Memory B cell (primary cell): ENCODE data around the gene DPH1.

Source experiments
- ATAC-seq: fragments of 150-1000 bp; cut with Tn5 transposase; 2 replicates; pipeline ENCODE4 v1.10.0; 2021; ENCODE audit warnings: low read depth, mild to moderate bottlenecking, moderate library complexity
- DNase-seq, 2 donors: peaks; one replicate each; pipeline ENCODE4 v3.0.0; 2022; ENCODE audit warnings: low spot score in 2 of 2
- H3K27ac Mint-ChIP-seq: one replicate; pipeline ENCODE4 v1.8.0; 2022; ENCODE audit warnings: mild to moderate bottlenecking, moderate library complexity, mixed read lengths
- H3K27me3 Mint-ChIP-seq: one replicate; pipeline ENCODE4 v1.8.0; 2022; ENCODE audit warnings: mixed read lengths
- H3K36me3 Mint-ChIP-seq: one replicate; pipeline ENCODE4 v1.8.0; 2022; ENCODE audit warnings: mild to moderate bottlenecking, mixed read lengths
- H3K4me1 Mint-ChIP-seq: one replicate; pipeline ENCODE4 v1.8.0; 2022; ENCODE audit warnings: mixed read lengths
- H3K4me3 Mint-ChIP-seq: one replicate; pipeline ENCODE4 v1.8.0; 2022; ENCODE audit warnings: mild to moderate bottlenecking, moderate library complexity, mixed read lengths
- H3K9me3 Mint-ChIP-seq: one replicate; pipeline ENCODE4 v1.8.0; 2022; ENCODE audit warnings: mixed read lengths

The DPH1 gene

DNA sequence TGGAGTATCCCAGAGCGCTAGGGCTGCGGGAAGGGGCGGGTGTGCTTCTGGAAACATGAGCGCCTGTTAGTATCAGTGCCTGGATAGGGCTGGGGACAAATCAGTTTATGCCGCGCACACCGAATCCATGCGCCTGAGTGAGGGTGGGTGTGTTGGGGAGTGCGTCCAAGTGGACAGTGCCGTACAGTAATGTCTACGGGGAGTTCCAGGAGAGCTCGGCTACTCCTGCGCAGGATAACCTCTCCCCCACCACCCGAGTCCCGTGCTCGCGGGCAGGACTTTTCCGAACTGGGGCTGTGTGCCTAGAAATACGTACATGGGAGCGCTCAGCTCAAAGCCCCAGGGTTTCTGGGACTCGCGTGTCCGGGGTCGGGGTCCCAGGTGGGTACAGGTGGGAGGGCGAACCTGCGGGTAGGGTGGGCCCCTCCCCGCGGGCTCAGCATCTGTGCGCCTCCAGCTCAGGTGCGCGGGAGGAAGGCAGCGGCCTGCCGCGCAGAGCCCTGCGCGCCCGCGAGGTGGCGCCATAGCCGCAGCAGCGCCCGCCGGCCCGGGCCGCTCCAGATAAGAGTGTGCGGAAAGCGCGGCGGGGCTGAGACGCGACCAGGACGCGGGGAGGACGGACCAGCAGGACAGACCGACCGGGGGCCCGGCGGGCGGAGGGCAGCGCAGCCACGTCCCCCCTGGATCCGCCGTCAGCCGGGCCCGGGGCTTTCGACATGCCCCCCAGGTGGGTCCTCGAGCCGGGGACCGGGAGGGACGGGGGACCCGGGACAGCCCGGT, 24.7 kb downstream of the DPH1 start, which contains the start of gene HIC1:
Gene HIC1 (plus strand): TSS at position 592 of the 780 bp plus-strand sequence. CDS start 1,588 bp downstream, outside the sequence.
- Mint-ChIP-seq H3K4me1 (peaks cover 22% of the 10 kb centered on the region), H3K27me3 (peaks cover 14% of the 10 kb centered on the region), H3K9me3 (no peaks in the 10 kb centered on the region), H3K27ac (peak within 1 kb of the TSS; percentile 55), H3K36me3 (no peaks in the 10 kb centered on the region), H3K4me3 (peak within 1 kb of the TSS; percentile 80)
- DNase-seq (peak; percentile 86 to 93), ATAC-seq (peak; percentile 44)

DNA sequence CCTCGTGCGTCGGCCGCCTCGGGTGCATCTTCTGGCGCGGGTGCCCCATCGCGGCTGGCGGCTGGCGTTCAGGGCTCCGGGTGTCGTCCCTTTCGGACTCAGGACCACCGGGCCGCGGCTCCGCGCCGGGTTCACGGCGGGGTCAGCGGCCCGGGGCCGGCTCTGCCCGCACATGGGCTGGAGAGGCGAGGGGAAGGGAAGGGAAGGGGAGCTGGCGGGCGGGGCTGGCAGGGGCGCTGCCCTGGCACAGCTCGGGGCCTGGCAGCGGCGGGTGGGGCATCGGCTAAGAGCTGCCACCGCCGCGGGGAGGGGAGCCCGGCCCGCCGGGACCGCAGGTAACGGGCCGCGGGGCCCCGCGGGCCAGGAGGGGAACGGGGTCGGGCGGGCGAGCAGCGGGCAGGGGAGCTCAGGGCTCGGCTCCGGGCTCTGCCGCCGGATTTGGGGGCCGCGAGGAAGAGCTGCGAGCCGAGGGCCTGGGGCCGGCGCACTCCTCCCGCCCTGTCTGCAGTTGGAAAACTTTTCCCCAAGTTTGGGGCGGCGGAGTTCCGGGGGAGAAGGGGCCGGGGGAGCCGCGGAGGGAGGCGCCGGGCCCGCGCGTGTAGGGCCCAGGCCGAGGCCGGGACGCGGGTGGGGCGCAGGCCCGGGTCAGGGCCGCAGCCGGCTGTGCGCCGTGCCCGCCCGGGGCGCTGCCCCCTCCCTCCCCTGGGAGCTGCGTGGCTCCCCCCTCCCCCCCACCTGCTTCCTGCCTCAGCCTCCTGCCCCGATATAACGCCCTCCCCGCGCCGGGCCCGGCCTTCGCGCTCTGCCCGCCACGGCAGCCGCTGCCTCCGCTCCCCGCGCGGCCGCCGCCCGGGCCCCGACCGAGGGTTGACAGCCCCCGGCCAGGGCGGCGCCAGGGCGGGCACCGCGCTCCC, 25.6 kb downstream of the DPH1 start:
- Mint-ChIP-seq H3K4me3 (peak overlapping the region; percentile 77), H3K9me3 (no peaks in the 10 kb centered on the region), H3K36me3 (peaks cover 4% of the 10 kb centered on the region), H3K27me3 (peaks cover 16% of the 10 kb centered on the region), H3K27ac (no peak overlapping the region), H3K4me1 (peaks cover 26% of the 10 kb centered on the region)
- ATAC-seq (peak; percentile 2), DNase-seq (peak in 1 of 2 donors; percentile 53)

DNA sequence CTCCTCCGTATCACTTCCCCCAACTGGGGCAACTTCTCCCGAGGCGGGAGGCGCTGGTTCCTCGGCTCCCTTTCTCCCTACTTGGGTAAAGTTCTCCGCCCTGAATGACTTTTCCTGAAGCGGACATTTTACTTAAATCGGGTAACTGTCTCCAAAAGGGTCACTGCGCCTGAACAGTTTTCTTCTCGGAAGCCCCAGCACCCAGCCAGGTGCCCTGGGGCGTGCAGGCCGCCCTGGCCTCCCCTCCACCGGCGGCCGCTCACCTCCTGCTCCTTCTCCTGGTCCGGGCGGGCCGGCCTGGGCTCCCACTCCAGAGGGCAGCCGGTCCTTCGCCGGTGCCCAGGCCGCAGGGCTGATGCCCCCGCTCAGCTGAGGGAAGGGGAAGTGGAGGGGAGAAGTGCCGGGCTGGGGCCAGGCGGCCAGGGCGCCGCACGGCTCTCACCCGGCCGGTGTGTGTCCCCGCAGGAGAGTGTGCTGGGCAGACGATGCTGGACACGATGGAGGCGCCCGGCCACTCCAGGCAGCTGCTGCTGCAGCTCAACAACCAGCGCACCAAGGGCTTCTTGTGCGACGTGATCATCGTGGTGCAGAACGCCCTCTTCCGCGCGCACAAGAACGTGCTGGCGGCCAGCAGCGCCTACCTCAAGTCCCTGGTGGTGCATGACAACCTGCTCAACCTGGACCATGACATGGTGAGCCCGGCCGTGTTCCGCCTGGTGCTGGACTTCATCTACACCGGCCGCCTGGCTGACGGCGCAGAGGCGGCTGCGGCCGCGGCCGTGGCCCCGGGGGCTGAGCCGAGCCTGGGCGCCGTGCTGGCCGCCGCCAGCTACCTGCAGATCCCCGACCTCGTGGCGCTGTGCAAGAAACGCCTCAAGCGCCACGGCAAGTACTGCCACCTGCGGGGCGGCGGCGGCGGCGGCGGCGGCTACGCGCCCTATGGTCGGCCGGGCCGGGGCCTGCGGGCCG, 26.5 kb downstream of the DPH1 start:
- Mint-ChIP-seq H3K4me3 (peak overlapping the region; percentile 77), H3K27ac (peak overlapping the region; percentile 17), H3K27me3 (peaks cover 16% of the 10 kb centered on the region), H3K36me3 (peaks cover 6% of the 10 kb centered on the region), H3K9me3 (no peaks in the 10 kb centered on the region), H3K4me1 (peaks cover 28% of the 10 kb centered on the region)
- no peak for ATAC-seq
- peak; percentile 48 to 62 for DNase-seq

DNA sequence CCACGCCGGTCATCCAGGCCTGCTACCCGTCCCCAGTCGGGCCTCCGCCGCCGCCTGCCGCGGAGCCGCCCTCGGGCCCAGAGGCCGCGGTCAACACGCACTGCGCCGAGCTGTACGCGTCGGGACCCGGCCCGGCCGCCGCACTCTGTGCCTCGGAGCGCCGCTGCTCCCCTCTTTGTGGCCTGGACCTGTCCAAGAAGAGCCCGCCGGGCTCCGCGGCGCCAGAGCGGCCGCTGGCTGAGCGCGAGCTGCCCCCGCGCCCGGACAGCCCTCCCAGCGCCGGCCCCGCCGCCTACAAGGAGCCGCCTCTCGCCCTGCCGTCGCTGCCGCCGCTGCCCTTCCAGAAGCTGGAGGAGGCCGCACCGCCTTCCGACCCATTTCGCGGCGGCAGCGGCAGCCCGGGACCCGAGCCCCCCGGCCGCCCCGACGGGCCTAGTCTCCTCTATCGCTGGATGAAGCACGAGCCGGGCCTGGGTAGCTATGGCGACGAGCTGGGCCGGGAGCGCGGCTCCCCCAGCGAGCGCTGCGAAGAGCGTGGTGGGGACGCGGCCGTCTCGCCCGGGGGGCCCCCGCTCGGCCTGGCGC, 27.3 kb downstream of the DPH1 start:
- H3K27me3 Mint-ChIP-seq = peaks cover 10% of the 10 kb centered on the region

DNA sequence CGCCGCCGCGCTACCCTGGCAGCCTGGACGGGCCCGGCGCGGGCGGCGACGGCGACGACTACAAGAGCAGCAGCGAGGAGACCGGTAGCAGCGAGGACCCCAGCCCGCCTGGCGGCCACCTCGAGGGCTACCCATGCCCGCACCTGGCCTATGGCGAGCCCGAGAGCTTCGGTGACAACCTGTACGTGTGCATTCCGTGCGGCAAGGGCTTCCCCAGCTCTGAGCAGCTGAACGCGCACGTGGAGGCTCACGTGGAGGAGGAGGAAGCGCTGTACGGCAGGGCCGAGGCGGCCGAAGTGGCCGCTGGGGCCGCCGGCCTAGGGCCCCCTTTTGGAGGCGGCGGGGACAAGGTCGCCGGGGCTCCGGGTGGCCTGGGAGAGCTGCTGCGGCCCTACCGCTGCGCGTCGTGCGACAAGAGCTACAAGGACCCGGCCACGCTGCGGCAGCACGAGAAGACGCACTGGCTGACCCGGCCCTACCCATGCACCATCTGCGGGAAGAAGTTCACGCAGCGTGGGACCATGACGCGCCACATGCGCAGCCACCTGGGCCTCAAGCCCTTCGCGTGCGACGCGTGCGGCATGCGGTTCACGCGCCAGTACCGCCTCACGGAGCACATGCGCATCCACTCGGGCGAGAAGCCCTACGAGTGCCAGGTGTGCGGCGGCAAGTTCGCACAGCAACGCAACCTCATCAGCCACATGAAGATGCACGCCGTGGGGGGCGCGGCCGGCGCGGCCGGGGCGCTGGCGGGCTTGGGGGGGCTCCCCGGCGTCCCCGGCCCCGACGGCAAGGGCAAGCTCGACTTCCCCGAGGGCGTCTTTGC, 28.0 kb downstream of the DPH1 start:
- Mint-ChIP-seq H3K4me3 (peak overlapping the region; percentile 69), H3K9me3 (no peaks in the 10 kb centered on the region), H3K4me1 (peaks cover 20% of the 10 kb centered on the region), H3K36me3 (peaks cover 9% of the 10 kb centered on the region), H3K27me3 (peaks cover 8% of the 10 kb centered on the region), H3K27ac (no peak overlapping the region)
- DNase-seq (no peak), ATAC-seq (peak; percentile 16)

More for the DNA sequence above, 27.3 kb downstream of the DPH1 start:
- peaks cover 21% of the 10 kb centered on the region for H3K4me1 Mint-ChIP-seq
- no peak for ATAC-seq
- peak overlapping the region; percentile 8 for H3K4me3 Mint-ChIP-seq
- no peak overlapping the region for H3K27ac Mint-ChIP-seq
- H3K9me3 Mint-ChIP-seq = no peaks in the 10 kb centered on the region
- H3K36me3 Mint-ChIP-seq = peaks cover 6% of the 10 kb centered on the region
- DNase-seq = no peak

DNA sequence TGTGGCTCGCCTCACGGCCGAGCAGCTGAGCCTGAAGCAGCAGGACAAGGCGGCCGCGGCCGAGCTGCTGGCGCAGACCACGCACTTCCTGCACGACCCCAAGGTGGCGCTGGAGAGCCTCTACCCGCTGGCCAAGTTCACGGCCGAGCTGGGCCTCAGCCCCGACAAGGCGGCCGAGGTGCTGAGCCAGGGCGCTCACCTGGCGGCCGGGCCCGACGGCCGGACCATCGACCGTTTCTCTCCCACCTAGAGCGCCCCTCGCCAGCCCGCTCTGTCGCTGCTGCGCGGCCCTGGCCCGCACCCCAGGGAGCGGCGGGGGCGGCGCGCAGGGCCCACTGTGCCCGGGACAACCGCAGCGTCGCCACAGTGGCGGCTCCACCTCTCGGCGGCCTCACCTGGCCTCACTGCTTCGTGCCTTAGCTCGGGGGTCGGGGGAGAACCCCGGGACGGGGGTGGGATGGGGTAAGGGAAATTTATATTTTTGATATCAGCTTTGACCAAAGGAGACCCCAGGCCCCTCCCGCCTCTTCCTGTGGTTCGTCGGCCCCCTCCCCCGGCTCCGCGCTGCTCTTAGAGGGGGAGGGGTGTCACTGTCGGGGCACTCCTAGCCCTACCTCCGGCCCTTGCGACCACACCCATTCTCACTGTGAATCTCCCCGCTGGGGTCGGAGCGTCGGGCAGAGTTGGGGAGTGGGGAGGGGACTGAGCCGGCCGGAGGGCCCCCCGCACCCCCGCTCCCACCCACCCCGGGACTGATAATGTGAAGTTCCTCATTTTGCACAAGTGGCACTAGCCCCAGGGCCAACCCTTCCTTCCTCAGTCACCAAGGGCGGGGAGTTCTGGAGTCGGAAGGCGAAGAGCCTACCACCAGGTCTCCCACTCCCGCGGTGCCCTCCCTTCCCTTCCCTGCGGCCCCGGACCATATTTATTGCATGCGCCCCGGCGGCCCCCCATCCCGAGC, 28.9 kb downstream of the DPH1 start:
- peak; percentile 47 for ATAC-seq
- H3K4me1 Mint-ChIP-seq = peaks cover 20% of the 10 kb centered on the region
- peak; percentile 71 to 81 for DNase-seq
- peaks cover 5% of the 10 kb centered on the region for H3K27me3 Mint-ChIP-seq
- H3K36me3 Mint-ChIP-seq = peaks cover 10% of the 10 kb centered on the region
- no peak overlapping the region for H3K27ac Mint-ChIP-seq
- no peaks in the 10 kb centered on the region for H3K9me3 Mint-ChIP-seq
- H3K4me3 Mint-ChIP-seq = peak overlapping the region; percentile 69

DNA sequence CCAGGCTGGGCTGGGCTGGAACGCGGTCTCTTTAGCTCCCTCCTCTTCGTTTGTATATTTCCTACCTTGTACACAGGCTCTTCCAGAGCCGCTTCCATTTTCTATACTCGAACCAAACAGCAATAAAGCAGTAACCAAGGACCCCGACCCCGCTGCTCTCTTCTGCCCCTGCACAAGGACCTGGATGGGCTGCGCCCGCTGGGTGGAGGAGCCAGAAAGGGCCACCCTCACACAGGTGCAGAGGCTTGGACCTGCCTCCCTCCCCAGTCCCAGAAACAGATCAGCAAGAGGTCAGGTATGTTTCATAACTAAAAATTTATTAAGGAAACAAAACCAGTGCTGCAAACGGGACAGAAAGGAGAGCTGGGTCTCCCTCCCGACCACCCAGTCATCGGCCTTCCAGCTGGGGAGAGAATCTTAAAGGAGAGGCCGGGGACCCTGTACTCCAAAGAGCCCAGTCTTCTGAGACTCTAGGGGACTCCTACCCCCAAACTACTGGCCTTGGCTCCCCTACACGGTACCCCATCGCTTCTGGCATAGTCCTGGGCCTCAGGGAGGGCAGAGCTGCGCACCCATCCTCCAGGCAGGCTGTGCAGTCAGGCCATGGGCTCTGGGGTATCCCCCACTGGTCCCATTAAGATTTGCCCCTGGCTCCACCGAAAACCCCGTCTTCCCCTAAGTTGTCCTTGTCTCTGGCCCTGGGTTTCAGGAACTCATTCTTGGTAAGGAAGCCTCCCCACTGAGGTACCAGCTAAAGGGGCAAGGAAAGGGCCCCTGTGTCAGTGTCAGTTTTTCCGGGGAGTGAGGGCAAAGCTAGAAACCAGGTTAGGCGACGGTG, 29.8 kb downstream of the DPH1 start:
- Mint-ChIP-seq H3K4me3 (peak overlapping the region; percentile 69), H3K9me3 (no peaks in the 10 kb centered on the region), H3K27ac (no peak overlapping the region), H3K27me3 (peaks cover 5% of the 10 kb centered on the region), H3K36me3 (peaks cover 10% of the 10 kb centered on the region), H3K4me1 (peaks cover 28% of the 10 kb centered on the region)
- DNase-seq (no peak), ATAC-seq (no peak)

DNA sequence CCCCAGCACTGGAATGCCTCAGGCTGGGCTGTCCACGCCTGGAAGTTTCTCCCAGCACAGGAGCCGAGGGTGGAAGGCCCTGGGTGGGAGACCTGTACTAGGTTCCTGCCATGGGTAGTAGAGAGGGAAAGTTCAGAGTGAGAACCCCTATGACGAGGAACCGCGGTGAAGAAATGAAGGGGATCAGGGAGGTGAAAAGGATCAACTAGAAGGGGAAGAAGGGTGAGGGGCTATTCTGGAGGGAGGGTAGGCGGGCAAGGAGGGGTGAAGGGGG, 30.4 kb downstream of the DPH1 start:
- Mint-ChIP-seq H3K36me3 (peaks cover 10% of the 10 kb centered on the region), H3K27me3 (peaks cover 4% of the 10 kb centered on the region), H3K4me3 (no peak overlapping the region), H3K27ac (no peak overlapping the region), H3K4me1 (peaks cover 30% of the 10 kb centered on the region), H3K9me3 (no peaks in the 10 kb centered on the region)
- no peak for DNase-seq
- no peak for ATAC-seq

DNA sequence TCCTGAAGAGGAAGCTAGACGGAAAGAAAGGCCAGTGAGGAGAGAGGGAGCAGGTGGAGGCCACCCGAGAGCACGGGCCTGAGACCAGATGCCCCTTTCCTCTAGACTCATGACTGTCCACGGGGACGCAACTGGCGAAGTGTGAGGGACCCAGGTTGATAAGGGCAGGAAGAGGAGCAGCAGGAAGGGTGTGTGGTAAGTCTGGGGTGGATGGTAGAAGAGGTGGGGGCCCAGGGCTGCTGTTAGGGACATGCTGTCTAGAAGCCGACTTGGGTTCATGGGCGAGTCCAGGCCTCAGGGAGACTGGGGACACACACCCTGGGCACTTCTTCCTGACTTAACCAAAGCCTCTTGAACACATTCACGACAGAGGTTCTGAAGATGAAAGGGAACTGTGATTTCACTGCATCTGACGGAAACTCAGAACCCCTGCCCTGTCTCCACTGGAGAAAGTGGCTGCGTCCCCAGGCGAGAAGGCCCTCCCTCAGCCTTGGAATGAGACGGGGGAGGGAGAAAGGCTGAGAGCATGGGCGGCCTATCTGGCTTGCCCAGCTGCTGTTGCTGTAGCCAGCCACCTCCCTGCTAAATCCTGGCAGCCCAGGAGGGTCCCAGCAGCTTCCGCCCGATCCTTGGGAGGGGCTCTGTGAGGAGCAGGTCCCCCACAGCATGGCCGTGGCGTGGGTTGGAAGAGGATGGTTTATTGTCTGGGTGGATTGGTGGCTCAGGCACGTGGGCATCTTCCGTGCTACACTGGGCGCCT, 30.9 kb downstream of the DPH1 start:
- Mint-ChIP-seq H3K27ac (no peak overlapping the region), H3K9me3 (no peaks in the 10 kb centered on the region), H3K27me3 (peaks cover 4% of the 10 kb centered on the region), H3K4me1 (peaks cover 32% of the 10 kb centered on the region), H3K4me3 (no peak overlapping the region), H3K36me3 (peaks cover 10% of the 10 kb centered on the region)
- DNase-seq (no peak), ATAC-seq (no peak)

DNA sequence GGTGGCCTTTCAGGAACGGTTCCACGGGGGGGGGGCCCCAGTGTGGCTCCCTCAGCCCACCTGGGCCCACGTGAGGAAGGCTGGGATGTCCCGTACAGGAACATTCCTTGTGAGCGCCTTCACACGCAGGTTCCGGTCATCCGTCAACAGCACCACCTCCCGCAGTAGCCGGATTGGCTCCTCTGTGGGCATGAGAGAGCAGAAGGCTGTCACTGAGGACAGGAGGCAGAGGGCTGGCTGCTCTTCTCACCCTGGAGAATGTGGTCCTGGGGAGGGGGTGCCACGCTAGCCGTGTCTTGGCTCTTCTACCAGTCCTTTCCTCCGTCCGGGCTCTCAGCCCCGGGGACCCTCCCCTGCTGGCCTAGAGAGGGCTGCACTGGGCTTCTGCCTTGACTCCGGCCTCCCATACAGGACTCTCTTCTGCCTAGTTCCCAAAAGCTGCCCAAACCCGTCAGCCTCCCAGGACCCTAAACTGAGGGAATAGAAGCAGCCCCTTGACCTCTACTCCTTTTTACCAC, 31.5 kb downstream of the DPH1 start:
- no peak overlapping the region for H3K27ac Mint-ChIP-seq
- peaks cover 14% of the 10 kb centered on the region for H3K36me3 Mint-ChIP-seq
- H3K4me1 Mint-ChIP-seq = peaks cover 34% of the 10 kb centered on the region
- DNase-seq (no peak), ATAC-seq (no peak)
- H3K4me3 Mint-ChIP-seq = no peak overlapping the region
- H3K9me3 Mint-ChIP-seq = no peaks in the 10 kb centered on the region
- H3K27me3 Mint-ChIP-seq = peaks cover 4% of the 10 kb centered on the region
